Skin epidermis (tissue), 12 donors: Measurements from ENCODE around the gene EBP.
"Not testable (repeated sequence)": the region's sequence is repeated elsewhere in the genome, so short reads cannot be mapped to it uniquely, and the experiment has no call there.

Source experiments
- H3K27ac ChIP-seq, 21 experiments: fragments of 200-600 bp; sonication (generic) in 11 of 21; one replicate each; pipeline ENCODE4 v1.5.0; 2020; ENCODE audit warnings: mild to moderate bottlenecking in 3 of 21, inconsistent platforms in 2 of 21, moderate library complexity in 2 of 21
- H3K4me3 ChIP-seq, 7 experiments: fragments of 200-600 bp; sonication (generic) in 2 of 7; one replicate each; pipeline ENCODE4 v1.5.0; 2020; ENCODE audit warnings: inconsistent platforms in 2 of 7, mild to moderate bottlenecking in 2 of 7, moderate library complexity in 1 of 7

Gene EBP

DNA sequence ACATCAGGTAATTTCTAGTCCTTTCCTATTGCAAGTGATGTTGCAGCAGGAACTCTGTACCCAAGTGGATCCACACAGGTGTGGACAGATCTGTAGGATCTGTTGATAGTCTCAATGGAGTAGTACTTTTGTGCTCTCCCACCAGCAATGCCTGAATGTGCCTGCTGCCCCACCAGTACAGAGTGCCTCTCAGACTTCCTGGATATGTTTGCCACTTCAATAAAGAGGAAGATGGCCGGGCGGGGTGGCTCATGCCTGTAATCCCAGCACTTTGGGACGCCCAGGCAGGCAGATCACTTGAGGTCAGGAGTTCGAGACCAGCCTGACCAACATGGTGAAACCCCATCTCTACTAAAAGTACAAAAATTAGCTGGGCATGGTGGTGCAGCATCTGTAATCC lies 2.1 kb upstream of the EBP start:
- H3K27ac ChIP-seq, H3K4me3 ChIP-seq: not testable (repeated sequence)

DNA sequence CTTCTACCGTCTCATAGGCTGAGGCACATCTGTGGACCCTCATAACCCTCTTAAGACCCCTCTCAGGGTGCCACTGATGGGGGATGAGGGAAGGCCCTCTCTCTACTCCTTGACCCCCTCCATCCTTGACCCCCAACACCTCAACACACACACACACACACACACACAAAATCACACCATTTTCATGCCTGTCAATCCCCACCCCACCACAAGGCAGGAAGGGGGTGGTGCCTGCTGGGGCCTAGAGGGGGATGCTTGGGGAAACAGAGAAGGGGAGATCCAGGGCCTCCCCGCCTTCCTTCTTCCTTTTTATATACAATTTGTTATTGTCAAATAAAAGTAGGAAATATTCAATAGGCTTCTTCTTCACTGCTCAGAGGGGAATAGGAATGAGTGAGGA lies 1.2 kb upstream of the EBP start:
- no peak overlapping the region for H3K4me3 ChIP-seq
- peak overlapping the region in 2 of 21 experiments; percentile 19 to 85 for H3K27ac ChIP-seq

DNA sequence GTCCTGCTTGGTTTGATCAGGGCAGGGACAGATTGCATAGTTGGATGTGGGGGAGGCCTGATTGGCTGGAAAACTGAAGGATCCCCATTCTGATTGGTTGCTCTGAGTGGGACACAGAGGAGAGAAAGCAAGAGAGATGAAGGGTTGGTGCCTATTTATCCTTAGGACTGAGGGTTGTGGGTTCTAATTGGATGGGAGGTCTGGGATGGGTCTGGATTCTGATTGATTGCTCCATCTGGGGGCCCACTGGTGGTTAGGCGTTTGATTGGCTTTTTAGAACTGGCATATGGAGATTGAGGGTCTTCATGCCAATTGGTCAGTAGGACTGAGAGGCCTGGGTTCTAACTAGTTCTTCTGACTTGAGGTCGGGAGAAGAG lies 644 bp upstream of the EBP start:
- H3K4me3 ChIP-seq, result peak overlapping the region in 6 of 7 experiments; percentile 50 to 62 (median 54)

DNA sequence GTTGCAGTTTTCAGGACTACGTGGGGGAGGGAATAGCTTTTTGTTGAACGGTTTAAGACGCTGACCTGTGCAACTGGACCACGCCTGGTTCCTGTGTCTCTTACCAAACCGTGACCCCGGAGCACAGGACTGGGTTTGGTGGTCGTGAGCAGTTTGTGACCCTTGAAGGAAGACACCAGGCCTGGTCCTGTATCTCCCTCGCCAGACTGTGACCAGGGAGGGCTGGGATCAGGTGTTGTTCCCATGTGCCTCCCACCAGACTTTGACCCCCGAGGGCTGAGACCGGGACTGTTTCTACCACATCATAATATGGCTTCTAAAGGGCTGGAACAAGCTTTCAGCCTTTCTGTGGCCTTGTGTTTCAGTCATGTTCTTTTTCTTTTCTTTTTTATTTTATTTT lies 683 bp downstream of the EBP start:
- peak overlapping the region in 18 of 21 experiments; percentile 25 to 85 (median 76) for H3K27ac ChIP-seq
- peak overlapping the region; percentile 50 to 62 (median 54) for H3K4me3 ChIP-seq

More for the DNA sequence above, 644 bp upstream of the EBP start:
- H3K27ac ChIP-seq, result peak overlapping the region in 6 of 21 experiments; percentile 16 to 85 (median 42)

DNA sequence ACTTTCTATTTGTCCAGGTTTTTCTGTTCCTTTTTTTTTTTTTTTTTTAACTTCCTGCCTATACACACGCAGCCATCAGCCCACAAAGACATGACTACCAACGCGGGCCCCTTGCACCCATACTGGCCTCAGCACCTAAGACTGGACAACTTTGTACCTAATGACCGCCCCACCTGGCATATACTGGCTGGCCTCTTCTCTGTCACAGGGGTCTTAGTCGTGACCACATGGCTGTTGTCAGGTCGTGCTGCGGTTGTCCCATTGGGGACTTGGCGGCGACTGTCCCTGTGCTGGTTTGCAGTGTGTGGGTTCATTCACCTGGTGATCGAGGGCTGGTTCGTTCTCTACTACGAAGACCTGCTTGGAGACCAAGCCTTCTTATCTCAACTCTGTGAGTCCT lies 2.1 kb downstream of the EBP start:
- no peak overlapping the region for H3K27ac ChIP-seq
- H3K4me3 ChIP-seq, result no peak overlapping the region

DNA sequence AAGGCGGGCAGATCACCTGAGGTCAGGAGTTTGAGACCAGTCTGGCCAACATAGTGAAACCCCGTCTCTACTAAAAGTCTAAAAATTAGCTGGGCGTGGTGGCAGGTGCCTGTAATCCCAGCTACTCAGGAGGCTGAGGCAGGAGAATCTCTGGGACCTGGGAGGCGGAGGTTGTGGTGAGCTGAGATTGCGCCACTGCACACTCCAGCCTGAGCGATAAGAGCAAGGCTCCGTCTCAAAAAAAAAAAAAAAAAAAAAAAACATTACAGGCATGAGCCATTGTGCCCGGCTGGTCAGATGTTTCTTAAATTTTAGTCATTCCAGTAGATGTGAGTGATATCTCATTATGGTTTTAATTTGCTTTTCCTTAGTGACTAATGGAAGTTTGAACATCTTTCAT lies 4.2 kb downstream of the EBP start:
- H3K4me3 ChIP-seq, H3K27ac ChIP-seq: not testable (repeated sequence)

DNA sequence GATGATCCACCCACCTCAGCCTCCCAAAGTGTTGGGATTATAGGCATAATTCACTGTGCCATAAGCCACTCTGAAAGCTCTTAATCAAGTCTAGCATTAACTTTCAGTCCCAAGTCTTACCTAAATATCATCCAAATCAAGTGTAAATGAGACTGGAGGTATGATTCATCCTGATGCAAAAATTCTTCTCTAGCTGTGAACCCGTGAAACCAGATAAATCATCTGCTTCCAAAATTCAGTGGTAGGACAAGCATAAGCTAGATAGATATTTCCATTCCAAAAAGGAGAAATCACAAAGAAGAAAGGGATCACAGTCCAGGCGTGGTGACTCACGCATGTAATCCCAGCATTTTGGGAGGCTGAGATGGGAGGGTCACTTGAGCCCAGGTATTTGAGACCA lies 9.1 kb downstream of the EBP start:
- Histone ChIP-seq H3K4me3 (no peak overlapping the region), H3K27ac (peak overlapping the region in 16 of 21 experiments; percentile 54 to 88 (median 74))

DNA sequence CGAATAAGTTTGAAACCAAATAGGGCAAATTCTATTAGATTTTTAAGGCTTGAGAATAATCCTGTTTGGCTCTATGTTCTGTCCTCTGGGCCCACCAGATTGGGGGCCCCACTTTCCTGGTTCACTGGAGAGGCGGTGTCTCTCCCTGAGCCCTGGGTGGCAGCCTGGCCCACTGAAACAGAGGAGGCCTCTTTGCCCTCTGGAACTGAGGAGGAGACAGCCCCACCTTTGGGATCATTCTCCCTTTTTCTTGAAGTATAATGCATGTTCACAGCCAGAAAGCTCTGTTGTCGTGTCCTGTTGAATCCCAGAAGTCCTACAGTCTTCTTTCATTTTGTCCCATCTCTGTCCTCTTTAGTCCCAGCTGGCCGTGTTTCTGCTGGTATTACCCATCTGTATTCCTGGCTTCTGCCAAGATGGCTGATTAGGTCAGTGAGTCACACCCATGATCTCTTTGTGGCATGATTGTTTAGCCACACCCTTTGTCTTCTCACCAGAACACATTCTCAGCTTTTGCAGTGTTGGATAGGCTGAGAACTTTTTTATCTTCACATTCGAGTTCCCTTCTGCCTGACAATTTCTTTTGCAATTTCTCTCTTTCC lies 9.9 kb downstream of the EBP start:
- H3K4me3 ChIP-seq, result no peak overlapping the region
- H3K27ac ChIP-seq, result peak overlapping the region in 20 of 21 experiments; percentile 28 to 88 (median 73)

DNA sequence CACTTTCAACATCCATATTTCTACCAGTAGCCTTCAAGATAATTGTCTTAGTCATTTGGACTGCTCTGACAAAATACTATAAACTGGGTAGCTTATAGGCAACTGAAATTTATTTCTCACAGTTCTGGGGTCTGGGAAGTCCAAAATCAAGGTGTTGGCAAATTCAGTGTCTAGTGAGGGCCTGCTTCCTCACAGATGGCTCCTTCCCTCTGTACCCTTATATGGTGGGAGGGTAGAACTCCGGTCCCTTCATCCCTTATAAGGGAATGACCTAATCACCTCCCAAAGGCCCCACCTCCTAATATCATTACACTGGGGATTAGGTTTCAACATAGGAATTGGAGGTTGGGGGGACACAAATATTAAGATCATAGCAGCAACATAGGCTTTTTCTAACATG lies 10.6 kb downstream of the EBP start:
- no peak overlapping the region for H3K4me3 ChIP-seq
- peak overlapping the region in 20 of 21 experiments; percentile 22 to 88 (median 66) for H3K27ac ChIP-seq

DNA sequence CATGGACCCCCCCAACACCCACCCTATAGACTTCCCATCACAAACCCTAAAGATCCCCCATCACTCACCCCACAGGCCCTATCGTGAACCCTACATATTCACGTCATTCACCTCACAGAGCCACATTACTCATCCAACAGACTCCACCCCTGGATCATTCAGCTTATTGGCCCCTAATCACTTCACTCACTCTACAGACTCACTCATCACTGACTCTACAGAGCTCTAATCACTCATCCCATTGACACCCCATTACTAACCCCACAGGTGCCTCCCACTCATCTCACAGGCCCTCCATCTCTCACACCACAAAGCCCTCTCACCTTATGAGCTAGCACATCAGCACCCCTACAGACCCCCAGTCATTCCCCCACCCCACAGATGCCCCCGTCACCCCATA lies 11.6 kb downstream of the EBP start:
- peak overlapping the region in 4 of 21 experiments; percentile 20 to 81 (median 35) for H3K27ac ChIP-seq

DNA sequence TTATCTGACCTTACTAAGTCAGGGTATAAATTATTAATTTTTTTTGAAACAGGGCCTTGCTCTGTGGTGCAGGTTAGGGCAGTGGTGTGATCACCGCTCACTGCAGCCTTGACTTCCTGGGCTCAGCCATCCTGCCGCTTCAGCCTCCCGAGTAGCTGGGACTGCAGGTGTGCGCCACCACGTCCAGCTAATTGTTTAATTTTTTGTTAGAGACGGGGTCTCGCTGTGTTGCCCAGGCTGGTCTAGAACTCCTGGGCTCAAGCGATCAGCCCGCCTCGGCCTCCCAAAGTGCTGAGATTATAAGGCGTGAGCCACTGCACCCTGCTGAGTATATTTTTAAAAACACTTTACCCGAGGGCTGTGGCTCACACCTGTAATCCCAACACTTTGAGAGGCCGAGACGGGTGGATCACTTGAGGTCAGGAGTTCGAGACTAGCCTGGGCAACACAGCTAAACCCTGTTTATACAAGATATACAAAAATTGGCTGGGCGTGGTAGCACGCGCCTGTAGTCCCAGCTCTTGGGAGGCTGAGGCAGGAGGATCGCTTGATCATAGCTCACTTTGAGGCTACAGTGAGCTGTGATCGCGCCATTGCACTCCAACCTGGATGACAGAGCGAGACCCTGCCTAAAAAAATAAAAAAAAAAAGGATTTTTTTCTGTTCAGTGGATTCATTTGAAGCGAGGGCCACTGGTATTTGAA lies 17.2 kb downstream of the EBP start:
- peak overlapping the region in 16 of 21 experiments; percentile 27 to 94 (median 80) for H3K27ac ChIP-seq
- H3K4me3 ChIP-seq, result peak overlapping the region in 3 of 7 experiments; percentile 51 to 65 (median 56)

More for the DNA sequence above, 11.6 kb downstream of the EBP start:
- no peak overlapping the region for H3K4me3 ChIP-seq

DNA sequence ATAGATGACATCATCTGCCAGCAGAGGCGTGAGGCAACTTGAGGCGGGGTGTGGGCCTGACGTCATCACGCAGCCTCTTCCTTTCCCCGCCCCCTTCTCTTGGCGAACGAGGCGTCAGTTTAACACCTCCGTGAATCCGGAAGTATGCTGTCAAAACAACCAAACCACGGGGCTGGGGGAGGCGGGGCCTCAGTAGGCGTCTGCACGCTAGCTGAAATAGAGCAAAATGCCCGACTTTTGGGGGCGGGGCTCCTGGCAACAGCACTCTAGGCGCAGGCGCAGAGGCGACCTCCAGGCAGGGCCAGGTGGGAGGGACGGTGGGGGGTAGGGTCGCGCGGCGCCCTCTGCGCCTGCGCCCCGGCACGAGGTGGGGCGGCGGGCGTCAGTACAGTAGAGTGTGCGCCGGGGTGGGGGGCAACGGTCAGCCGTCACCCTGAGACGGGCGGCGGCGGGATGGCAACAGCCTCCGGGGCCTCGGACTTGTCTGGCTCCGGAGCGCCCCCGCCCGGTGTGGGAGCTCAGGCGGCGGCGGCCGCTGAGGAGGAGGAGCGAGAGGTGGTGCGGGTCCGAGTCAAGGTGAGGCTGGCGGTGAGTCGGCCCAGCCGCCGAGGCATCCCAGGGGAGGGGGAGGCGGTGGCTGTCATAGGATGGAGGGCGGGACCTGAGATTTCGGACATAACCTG lies 17.9 kb downstream of the EBP start, which contains the start of gene TBC1D25:
Gene TBC1D25 (plus strand): TSS at position 370 of the 683 bp plus-strand sequence. CDS start 84 bp downstream, at position 454.
- peak within 1 kb of the TSS; percentile 56 to 94 (median 85) for H3K27ac ChIP-seq

DNA sequence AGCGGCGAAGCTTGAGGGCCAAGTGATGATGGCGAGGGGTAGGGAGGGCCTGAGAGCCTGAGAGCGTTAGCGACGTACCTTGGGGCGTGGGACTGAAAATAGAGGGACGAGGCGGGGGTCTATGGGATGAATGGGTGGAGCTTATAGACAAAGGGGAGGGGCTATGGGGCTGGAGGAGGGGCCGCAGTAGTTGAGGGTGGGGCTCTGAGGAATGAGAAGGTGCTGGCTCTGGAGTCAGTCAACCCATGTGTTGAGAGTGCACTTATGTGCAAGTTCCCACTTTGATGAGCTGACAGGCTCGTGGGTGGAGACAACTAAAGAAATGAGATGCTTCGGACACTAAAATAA lies 18.4 kb downstream of the EBP start:
- H3K4me3 ChIP-seq, result peak overlapping the region; percentile 51 to 68 (median 60)
- peak overlapping the region in 20 of 21 experiments; percentile 77 to 94 (median 86) for H3K27ac ChIP-seq

More for the DNA sequence above, 17.9 kb downstream of the EBP start, which contains the start of gene TBC1D25:
- peak within 1 kb of the TSS; percentile 51 to 68 (median 60) for H3K4me3 ChIP-seq

DNA sequence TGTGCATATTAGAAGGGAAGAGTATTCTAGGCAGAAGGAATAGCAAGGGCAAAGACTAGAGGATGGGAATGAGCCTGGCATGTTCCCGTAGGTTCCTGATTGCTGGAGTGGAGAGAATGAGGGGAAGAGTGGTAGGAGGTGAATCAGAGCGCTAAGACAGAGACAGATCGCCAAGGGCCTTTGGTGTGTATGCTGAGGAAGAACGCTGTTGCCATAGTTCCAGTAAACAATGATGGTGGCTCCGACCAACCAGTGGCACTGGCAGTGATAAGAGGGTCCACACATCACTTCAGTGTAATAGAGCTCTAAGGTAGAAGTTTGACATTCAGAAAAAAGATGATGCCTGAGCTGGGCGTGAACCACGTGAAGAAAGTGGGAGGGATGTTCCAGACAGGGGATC lies 18.9 kb downstream of the EBP start:
- peak overlapping the region in 8 of 21 experiments; percentile 53 to 94 (median 88) for H3K27ac ChIP-seq
- peak overlapping the region in 6 of 7 experiments; percentile 51 to 65 (median 58) for H3K4me3 ChIP-seq

DNA sequence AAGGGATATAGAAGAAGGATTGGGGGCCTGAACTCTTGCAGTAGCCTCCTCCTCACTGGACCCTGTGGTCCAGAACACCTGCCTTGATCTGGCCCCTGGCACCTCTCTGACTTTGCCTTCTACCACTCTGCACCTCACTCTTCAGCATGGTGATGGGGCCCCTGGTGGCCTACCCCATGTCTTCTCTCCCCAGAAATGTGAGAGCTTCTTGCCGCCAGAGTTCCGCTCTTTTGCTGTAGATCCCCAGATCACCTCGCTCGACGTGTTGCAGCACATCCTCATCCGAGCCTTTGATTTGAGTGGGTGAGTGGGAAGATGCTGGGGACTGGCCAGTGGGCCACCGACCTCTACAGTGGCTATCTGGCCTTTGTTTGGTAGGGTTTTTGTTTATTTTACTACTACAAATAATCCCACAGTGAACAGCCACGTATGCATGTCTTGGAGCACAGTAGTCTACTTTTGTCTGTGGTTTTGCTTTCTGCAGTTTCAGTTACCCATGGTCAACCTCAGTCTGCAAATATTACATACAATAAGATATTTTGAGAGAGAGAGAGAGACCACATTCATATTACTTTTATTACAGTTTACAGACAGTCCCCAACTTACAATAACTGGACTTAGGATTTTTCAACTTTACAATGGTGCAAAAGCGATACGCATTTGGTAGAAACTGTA lies 19.7 kb downstream of the EBP start:
- Histone ChIP-seq H3K27ac (no peak overlapping the region), H3K4me3 (no peak overlapping the region)

DNA sequence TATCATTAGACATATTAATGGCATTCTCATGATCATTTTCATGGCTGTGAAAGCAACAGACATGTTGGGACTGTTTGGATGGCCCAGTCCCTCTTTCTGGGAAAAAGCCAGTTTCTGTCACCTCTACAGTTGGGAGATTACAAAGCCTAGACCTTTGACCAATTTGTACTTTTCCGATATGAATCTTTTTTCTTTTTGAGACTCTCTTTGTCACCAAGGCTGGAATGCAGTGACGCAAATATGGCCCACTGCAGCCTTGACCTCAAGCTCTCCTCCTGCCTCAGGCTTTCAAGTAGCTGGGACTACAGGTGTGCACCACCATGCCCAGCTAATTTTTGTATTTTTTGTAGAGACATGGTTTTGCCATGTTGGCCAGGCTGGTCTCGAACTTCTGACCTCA lies 27.3 kb downstream of the EBP start:
- no peak overlapping the region for H3K4me3 ChIP-seq
- no peak overlapping the region for H3K27ac ChIP-seq

DNA sequence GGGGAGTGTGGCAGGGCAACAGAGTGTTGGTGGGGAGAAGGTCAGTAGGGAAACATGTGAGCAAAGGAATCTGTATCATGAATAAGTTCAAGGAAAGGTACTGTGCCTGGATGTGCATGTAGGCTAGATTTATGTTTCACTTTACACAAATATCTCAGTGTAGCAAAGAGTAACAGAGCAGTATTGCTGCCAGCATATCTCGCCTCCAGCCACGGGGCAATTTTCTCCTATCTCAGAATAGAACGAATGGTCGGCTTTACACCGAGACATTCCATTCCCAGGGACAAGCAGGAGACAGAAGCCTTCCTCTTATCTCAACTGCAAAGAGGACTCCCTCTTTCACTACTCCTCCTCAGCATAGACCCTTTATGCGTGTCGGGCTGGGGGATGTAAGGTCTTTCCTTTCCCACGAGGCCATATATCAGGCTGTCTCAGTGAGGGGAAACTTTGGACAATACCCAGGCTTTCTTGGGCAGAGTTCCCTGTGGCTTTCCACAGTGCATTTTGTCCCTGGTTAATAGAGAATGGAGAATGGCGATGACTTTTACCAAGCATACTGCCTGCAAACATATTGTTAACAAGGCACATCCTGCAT lies 34.2 kb downstream of the EBP start:
- not testable (repeated sequence) for H3K27ac ChIP-seq, H3K4me3 ChIP-seq

DNA sequence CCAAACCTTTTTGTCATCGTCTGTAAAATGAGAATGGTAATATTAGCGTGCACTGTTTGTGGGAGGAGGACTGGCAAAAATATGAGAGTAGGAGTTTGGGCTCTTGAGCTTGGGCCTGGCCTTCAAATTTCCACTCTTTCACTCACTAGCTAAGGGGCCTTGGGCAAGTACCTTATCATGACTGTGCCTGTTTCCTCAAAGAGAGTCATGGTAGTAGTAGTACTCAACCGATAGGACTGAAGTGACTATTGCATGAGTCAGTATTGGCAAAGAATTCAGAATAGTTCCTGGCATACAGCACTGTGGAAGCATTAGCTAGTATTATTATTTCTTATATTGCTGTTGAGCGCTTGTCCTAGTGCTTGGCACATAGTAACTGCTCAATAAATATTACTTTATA lies 36.7 kb downstream of the EBP start:
- no peak overlapping the region for H3K4me3 ChIP-seq
- no peak overlapping the region for H3K27ac ChIP-seq

DNA sequence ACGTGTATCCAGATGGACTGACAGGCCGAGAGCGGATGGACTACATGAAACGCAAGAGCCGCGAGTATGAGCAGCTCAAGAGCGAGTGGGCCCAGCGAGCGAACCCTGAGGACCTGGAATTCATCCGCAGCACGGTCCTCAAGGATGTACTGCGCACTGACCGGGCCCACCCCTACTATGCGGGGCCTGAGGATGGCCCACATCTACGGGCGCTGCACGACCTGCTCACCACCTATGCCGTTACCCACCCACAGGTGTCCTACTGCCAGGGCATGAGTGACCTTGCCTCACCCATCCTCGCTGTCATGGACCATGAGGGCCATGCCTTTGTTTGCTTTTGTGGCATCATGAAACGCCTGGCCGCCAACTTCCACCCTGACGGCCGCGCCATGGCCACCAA lies 38.0 kb downstream of the EBP start:
- Histone ChIP-seq H3K4me3 (no peak overlapping the region), H3K27ac (no peak overlapping the region)

DNA sequence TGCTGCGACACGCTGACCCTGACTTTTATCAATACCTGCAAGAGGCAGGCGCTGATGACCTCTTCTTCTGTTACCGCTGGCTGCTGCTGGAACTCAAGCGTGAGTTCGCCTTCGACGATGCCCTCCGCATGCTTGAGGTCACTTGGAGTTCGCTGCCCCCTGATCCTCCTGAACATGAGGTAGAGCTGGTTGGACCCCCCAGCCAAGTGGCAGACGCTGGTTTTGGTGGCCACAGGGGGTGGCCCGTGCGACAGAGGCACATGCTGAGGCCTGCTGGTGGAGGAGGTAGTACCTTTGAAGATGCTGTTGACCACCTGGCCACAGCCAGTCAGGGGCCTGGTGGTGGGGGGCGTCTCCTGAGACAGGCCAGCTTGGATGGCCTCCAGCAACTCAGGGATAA lies 38.4 kb downstream of the EBP start:
- H3K27ac ChIP-seq, result no peak overlapping the region
- H3K4me3 ChIP-seq, result no peak overlapping the region
